HCT116 (cell line): ENCODE data around the gene ADPRS. TPM values are rescaled to one million over a fixed set of nuclear protein-coding genes. Genes with fewer than 3 reads are reported as not detected.

ENCODE experiments used
- ATAC-seq: fragments of 200-7000 bp; cut with Tn5 transposase; 2 replicates; pipeline ENCODE4 v1.9.1; 2020; ENCODE audit warnings: mild to moderate bottlenecking, moderate library complexity
- BruUV-seq: library from RNA; stranded (reverse); fragments of 400-500 nt; replicated peaks from 2 replicates; lab custom pipeline; 2021; lab: Mats Ljungman, UMichigan
- CTCF ChIA-PET: fragments of 300-600 bp; sonication (Branson Sonifier 250); formaldehyde crosslinking; loops from one replicate; lab custom pipeline; 2021; ENCODE audit warnings: antibody characterized with exemption; lab: Charles Lee
- POLR2A ChIA-PET: fragments of 300-600, 350-600 bp; sonication (Branson Sonifier 250); formaldehyde crosslinking; loops from one replicate; lab custom pipeline; 2021; ENCODE audit warnings: antibody characterized with exemption; lab: Charles Lee
- RAD21 ChIA-PET, 2 experiments: fragments of 300-600 bp; sonication (Branson Sonifier 250); formaldehyde crosslinking; loops; one replicate each; lab custom pipeline; 2023; ENCODE audit warnings: low total read pairs in 2 of 2; ENCODE audit not compliant: uncharacterized antibody in 2 of 2, unreplicated experiment in 2 of 2, low non-redundant PET in 1 of 2; lab: Charles Lee
- DNase-seq: peaks from one replicate; pipeline ENCODE4 v3.0.0-alpha.2; 2010; ENCODE audit warnings: low read depth, low spot score
- H2AFZ ChIP-seq: fragments of 200-600 bp; shearing (Covaris generic), sonication (generic); 2 replicates; pipeline ENCODE4 v1.6.1; 2017; ENCODE audit warnings: low read depth, mixed run types, mixed read lengths, antibody characterized with exemption, low read length; ENCODE audit not compliant: poor library complexity, severe bottlenecking
- H3K27ac ChIP-seq: 2 replicates; pipeline ENCODE4 v1.5.1; 2012; ENCODE audit warnings: low read depth, low read length
- H3K27me3 ChIP-seq: fragments of 200-600 bp; sonication (generic); 2 replicates; pipeline ENCODE4 v1.6.1; 2016; ENCODE audit warnings: mixed run types, low read length, mixed read lengths; ENCODE audit not compliant: insufficient read depth
- H3K36me3 ChIP-seq, 2 experiments: fragments of 200-500 bp in 1 of 2; fragments of 200-600 bp in 1 of 2; sonication (Bioruptor generic) in 1 of 2; sonication (generic) in 1 of 2; 2 replicates each; pipeline versions ENCODE4 v1.5.1 to v1.6.1; 2014 to 2016; ENCODE audit warnings: low read length in 2 of 2, inconsistent platforms in 1 of 2, mixed read lengths in 1 of 2, mixed run types in 1 of 2; ENCODE audit not compliant: insufficient read depth in 2 of 2, control insufficient read depth in 1 of 2
- H3K4me1 ChIP-seq, 2 experiments: fragments of 200-600 bp in 1 of 2; sonication (generic) in 1 of 2; 2 replicates each; pipeline versions ENCODE4 v1.5.1 to v1.6.1; 2012 to 2017; ENCODE audit warnings: low read length in 2 of 2, inconsistent platforms in 1 of 2, mild to moderate bottlenecking in 1 of 2, mixed read lengths in 1 of 2, mixed run types in 1 of 2, moderate library complexity in 1 of 2; ENCODE audit not compliant: insufficient read depth in 2 of 2, control insufficient read depth in 1 of 2
- H3K4me2 ChIP-seq: fragments of 200-600 bp; sonication (generic); 2 replicates; pipeline ENCODE4 v1.6.1; 2017; ENCODE audit warnings: mixed run types, low read length, mixed read lengths
- H3K4me3 ChIP-seq, 2 experiments: fragments of 200-600 bp in 1 of 2; sonication (generic) in 1 of 2; replicated peaks in 1 of 2; 2 replicates each; pipeline ENCODE4 v1.5.1; 2011 to 2016; ENCODE audit warnings: low read length in 2 of 2, control low read depth in 1 of 2, low read depth in 1 of 2, mild to moderate bottlenecking in 1 of 2, mixed read lengths in 1 of 2, mixed run types in 1 of 2
- H3K79me2 ChIP-seq: fragments of 200-600 bp; sonication (generic); 2 replicates; pipeline ENCODE4 v1.6.1; 2017; ENCODE audit warnings: mild to moderate bottlenecking, mixed run types, low read length, moderate library complexity, mixed read lengths; ENCODE audit not compliant: insufficient read depth
- H3K9ac ChIP-seq: fragments of 200-600 bp; sonication (generic); 2 replicates; pipeline ENCODE4 v1.6.1; 2016; ENCODE audit warnings: low read length, mixed read lengths
- H3K9me2 ChIP-seq: fragments of 200-600 bp; sonication (generic), shearing (Covaris generic); 2 replicates; pipeline ENCODE4 v1.6.1; 2017; ENCODE audit warnings: mixed run types, mild to moderate bottlenecking, moderate library complexity; ENCODE audit not compliant: insufficient read depth
- H3K9me3 ChIP-seq, 2 experiments: fragments of 200-500 bp in 1 of 2; fragments of 200-600 bp in 1 of 2; sonication (Bioruptor generic) in 1 of 2; sonication (generic) in 1 of 2; 2 replicates each; pipeline ENCODE4 v1.6.1; 2014 to 2017; ENCODE audit warnings: low read length in 2 of 2, mixed read lengths in 2 of 2, inconsistent platforms in 1 of 2, low read depth in 1 of 2, mild to moderate bottlenecking in 1 of 2, mixed run types in 1 of 2, moderate library complexity in 1 of 2; ENCODE audit not compliant: control insufficient read depth in 1 of 2, insufficient read depth in 1 of 2
- H4K20me1 ChIP-seq: fragments of 200-600 bp; sonication (generic), shearing (Covaris generic); 2 replicates; pipeline ENCODE4 v1.6.1; 2017; ENCODE audit warnings: mixed run types, mild to moderate bottlenecking, moderate library complexity; ENCODE audit not compliant: insufficient read depth
- CBX3 ChIP-seq: IDR thresholded peaks from 2 replicates; pipeline ENCODE4 v1.6.1; 2012; ENCODE audit warnings: low read depth
- CEBPB ChIP-seq: IDR thresholded peaks from 2 replicates; pipeline ENCODE4 v1.6.1; 2012; ENCODE audit warnings: low read depth
- EGR1 ChIP-seq: IDR thresholded peaks from 2 replicates; pipeline ENCODE4 v1.6.1; 2012; ENCODE audit warnings: low read depth
- EZH2 ChIP-seq: fragments of 200-600 bp; sonication (generic); IDR thresholded peaks from 2 replicates; pipeline ENCODE4 v1.6.1; 2017; ENCODE audit warnings: antibody characterized with exemption, mixed run types
- EZH2phosphoT487 ChIP-seq: fragments of 200-600 bp; IDR thresholded peaks from 2 replicates; pipeline ENCODE4 v1.6.1; 2018; ENCODE audit warnings: antibody characterized with exemption, borderline replicate concordance
- JUND ChIP-seq: IDR thresholded peaks from 2 replicates; pipeline ENCODE4 v1.6.1; 2012
- POLR2A ChIP-seq: IDR thresholded peaks from 2 replicates; pipeline ENCODE4 v1.7.0; 2011; ENCODE audit warnings: borderline replicate concordance; ENCODE audit not compliant: insufficient read depth, insufficient read length; ENCODE audit errors: extremely low read depth
- POLR2AphosphoS5 ChIP-seq: IDR thresholded peaks from 2 replicates; pipeline ENCODE4 v1.6.1; 2011; ENCODE audit warnings: mild to moderate bottlenecking, low read depth, low read length, moderate library complexity
- RAD21 ChIP-seq: IDR thresholded peaks from 2 replicates; pipeline ENCODE4 v1.6.1; 2012; ENCODE audit warnings: low read depth, mild to moderate bottlenecking
- SRF ChIP-seq: IDR thresholded peaks from 2 replicates; pipeline ENCODE4 v1.6.1; 2012; ENCODE audit warnings: low read depth
- TCF7L2 ChIP-seq: IDR thresholded peaks from 2 replicates; pipeline ENCODE4 v1.7.0; 2011; ENCODE audit warnings: borderline replicate concordance, inconsistent platforms; ENCODE audit not compliant: insufficient read depth, insufficient read length; ENCODE audit errors: extremely low read depth
- intact Hi-C: fragments of 100-400 bp; cut with micrococcal nuclease; formaldehyde crosslinking; loops from 2 replicates; pipeline ENCODE4 v1.10.0; 2022
- total RNA-seq: library from RNA; stranded (reverse); gene quantifications from one replicate; pipeline ENCODE4 v1.2.1, GENCODE V29; 2021; ENCODE audit not compliant: unreplicated experiment
- TF ChIP-seq, protein P1 (sequence below): IDR thresholded peaks from 2 replicates; pipeline ENCODE4 v1.6.1; 2012; ENCODE audit warnings: low read depth
- TF ChIP-seq, protein P2 (sequence below): IDR thresholded peaks from 2 replicates; pipeline ENCODE4 v1.6.1; 2012
- TF ChIP-seq, protein P3 (sequence below): IDR thresholded peaks from 2 replicates; pipeline ENCODE4 v1.6.1; 2011; ENCODE audit warnings: mild to moderate bottlenecking, low read length, moderate library complexity; ENCODE audit not compliant: insufficient replicate concordance; ENCODE audit errors: extremely low read depth
- TF ChIP-seq, protein P4 (sequence below), 3 experiments: fragments of 200-600 bp in 1 of 3; sonication (generic) in 1 of 3; IDR thresholded peaks in 2 of 3; conservative IDR thresholded peaks in 1 of 3; 2 replicates each; pipeline ENCODE4 v1.5.1; 2012 to 2017; ENCODE audit warnings: low read depth in 2 of 3, low read length in 2 of 3, antibody characterized with exemption in 1 of 3, borderline replicate concordance in 1 of 3, control low read depth in 1 of 3, mild to moderate bottlenecking in 1 of 3, mixed read lengths in 1 of 3, mixed run types in 1 of 3, moderate library complexity in 1 of 3; ENCODE audit not compliant: insufficient read depth in 1 of 3

Gene ADPRS
- total RNA-seq, 1 experiment from 2014 or later: 28.2 TPM

DNA sequence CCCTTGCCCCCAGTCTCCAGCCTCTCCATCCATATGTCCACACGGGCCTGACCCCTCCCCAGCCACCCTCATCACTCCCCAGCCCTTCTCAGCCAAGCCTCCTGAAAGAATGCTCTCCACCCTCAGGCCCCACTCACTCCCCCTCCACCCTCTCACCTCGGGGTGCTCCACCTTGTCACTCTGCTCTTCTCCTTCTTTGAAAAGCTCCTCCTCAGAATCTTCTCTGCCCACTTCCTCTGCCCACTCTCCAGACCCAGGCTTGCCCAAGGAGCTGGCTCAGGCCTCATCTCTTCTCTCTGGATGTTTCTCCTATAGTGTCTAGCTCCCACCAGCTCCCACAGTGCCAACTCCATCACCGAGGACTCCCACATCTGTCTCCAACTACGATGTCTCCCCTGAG lies 22.5 kb downstream of the ADPRS start:
- ChIA-PET CTCF (no interaction called here), RAD21 (no interaction called here), POLR2A (no interaction called here)
- Histone ChIP-seq H3K9ac (no peak overlapping the region), H3K27ac (no peak overlapping the region), H3K4me3 (no peak overlapping the region), H3K9me2 (no peaks in the 10 kb centered on the region), H3K27me3 (no peaks in the 10 kb centered on the region), H3K79me2 (no peaks in the 10 kb centered on the region)
- DNase-seq (no peak), ATAC-seq (no peak)
- TF ChIP-seq CEBPB (no peak), TCF7L2 (no peak), EZH2phosphoT487 (no peak), SRF (no peak), EZH2 (no peak), JUND (no peak), CBX3 (no peak), POLR2A (no peak), EGR1 (no peak), POLR2AphosphoS5 (no peak), RAD21 (no peak)
- TF ChIP-seq, protein P1, sequence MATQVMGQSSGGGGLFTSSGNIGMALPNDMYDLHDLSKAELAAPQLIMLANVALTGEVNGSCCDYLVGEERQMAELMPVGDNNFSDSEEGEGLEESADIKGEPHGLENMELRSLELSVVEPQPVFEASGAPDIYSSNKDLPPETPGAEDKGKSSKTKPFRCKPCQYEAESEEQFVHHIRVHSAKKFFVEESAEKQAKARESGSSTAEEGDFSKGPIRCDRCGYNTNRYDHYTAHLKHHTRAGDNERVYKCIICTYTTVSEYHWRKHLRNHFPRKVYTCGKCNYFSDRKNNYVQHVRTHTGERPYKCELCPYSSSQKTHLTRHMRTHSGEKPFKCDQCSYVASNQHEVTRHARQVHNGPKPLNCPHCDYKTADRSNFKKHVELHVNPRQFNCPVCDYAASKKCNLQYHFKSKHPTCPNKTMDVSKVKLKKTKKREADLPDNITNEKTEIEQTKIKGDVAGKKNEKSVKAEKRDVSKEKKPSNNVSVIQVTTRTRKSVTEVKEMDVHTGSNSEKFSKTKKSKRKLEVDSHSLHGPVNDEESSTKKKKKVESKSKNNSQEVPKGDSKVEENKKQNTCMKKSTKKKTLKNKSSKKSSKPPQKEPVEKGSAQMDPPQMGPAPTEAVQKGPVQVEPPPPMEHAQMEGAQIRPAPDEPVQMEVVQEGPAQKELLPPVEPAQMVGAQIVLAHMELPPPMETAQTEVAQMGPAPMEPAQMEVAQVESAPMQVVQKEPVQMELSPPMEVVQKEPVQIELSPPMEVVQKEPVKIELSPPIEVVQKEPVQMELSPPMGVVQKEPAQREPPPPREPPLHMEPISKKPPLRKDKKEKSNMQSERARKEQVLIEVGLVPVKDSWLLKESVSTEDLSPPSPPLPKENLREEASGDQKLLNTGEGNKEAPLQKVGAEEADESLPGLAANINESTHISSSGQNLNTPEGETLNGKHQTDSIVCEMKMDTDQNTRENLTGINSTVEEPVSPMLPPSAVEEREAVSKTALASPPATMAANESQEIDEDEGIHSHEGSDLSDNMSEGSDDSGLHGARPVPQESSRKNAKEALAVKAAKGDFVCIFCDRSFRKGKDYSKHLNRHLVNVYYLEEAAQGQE: no peak
- TF ChIP-seq, protein P2, sequence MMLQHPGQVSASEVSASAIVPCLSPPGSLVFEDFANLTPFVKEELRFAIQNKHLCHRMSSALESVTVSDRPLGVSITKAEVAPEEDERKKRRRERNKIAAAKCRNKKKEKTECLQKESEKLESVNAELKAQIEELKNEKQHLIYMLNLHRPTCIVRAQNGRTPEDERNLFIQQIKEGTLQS: no peak
- TF ChIP-seq, protein P3, sequence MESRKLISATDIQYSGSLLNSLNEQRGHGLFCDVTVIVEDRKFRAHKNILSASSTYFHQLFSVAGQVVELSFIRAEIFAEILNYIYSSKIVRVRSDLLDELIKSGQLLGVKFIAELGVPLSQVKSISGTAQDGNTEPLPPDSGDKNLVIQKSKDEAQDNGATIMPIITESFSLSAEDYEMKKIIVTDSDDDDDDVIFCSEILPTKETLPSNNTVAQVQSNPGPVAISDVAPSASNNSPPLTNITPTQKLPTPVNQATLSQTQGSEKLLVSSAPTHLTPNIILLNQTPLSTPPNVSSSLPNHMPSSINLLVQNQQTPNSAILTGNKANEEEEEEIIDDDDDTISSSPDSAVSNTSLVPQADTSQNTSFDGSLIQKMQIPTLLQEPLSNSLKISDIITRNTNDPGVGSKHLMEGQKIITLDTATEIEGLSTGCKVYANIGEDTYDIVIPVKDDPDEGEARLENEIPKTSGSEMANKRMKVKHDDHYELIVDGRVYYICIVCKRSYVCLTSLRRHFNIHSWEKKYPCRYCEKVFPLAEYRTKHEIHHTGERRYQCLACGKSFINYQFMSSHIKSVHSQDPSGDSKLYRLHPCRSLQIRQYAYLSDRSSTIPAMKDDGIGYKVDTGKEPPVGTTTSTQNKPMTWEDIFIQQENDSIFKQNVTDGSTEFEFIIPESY: no peak
- TF ChIP-seq, protein P4, sequence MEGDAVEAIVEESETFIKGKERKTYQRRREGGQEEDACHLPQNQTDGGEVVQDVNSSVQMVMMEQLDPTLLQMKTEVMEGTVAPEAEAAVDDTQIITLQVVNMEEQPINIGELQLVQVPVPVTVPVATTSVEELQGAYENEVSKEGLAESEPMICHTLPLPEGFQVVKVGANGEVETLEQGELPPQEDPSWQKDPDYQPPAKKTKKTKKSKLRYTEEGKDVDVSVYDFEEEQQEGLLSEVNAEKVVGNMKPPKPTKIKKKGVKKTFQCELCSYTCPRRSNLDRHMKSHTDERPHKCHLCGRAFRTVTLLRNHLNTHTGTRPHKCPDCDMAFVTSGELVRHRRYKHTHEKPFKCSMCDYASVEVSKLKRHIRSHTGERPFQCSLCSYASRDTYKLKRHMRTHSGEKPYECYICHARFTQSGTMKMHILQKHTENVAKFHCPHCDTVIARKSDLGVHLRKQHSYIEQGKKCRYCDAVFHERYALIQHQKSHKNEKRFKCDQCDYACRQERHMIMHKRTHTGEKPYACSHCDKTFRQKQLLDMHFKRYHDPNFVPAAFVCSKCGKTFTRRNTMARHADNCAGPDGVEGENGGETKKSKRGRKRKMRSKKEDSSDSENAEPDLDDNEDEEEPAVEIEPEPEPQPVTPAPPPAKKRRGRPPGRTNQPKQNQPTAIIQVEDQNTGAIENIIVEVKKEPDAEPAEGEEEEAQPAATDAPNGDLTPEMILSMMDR (IDR thresholded peaks at IDR 0.05 in 2 of 3, conservative IDR thresholded peaks at IDR 0.05 in 1 of 3; ENCODE audit: borderline replicate concordance in 1 of 3, insufficient read depth in 1 of 3, low read depth in 2 of 3, low read length in 2 of 3): no peak
- TF ChIP-seq, all 23 proteins: peak for 0
- no TSS peak for BruUV-seq
- Histone ChIP-seq H2AFZ (no peak overlapping the region), H4K20me1 (no peaks in the 10 kb centered on the region), H3K9me3 (no peaks in the 10 kb centered on the region), H3K4me1 (peaks cover 2 to 9% of the 10 kb centered on the region in 2 experiments; a peak in 3 of 4 replicates), H3K4me2 (no peak overlapping the region), H3K36me3 (no peaks in the 10 kb centered on the region)
- intact Hi-C loops: no loop called here
